Stimulated activated naive B cell treated with anti-CD40 and anti-IgM and Interleukin-4, amounts not matched to agents 10 μg/mL and 1 μg/mL and 100 μg/mL, for 72 hours (primary cell): Measurements from ENCODE around the gene ATP13A1.
"Not testable (repeated sequence)": the region's sequence is repeated elsewhere in the genome, so short reads cannot be mapped to it uniquely, and the experiment has no call there.

Source experiments
- ATAC-seq, 2 donors: fragments of 150-1000 bp; cut with Tn5 transposase; replicated peaks; 2 replicates each; pipeline ENCODE4 v1.10.0; 2021; ENCODE audit warnings: moderate library complexity in 1 of 2
- DNase-seq: peaks from one replicate; pipeline ENCODE4 v3.0.0; 2021
- H3K27ac Mint-ChIP-seq: one replicate; pipeline ENCODE4 v1.8.0; 2022; ENCODE audit warnings: mild to moderate bottlenecking, mixed read lengths
- H3K27me3 Mint-ChIP-seq, 2 donors: one replicate each; pipeline ENCODE4 v1.8.0; 2022; ENCODE audit warnings: mixed read lengths in 2 of 2
- H3K36me3 Mint-ChIP-seq, 2 donors: one replicate each; pipeline ENCODE4 v1.8.0; 2022; ENCODE audit warnings: mixed read lengths in 2 of 2, mild to moderate bottlenecking in 1 of 2
- H3K4me1 Mint-ChIP-seq, 2 donors: one replicate each; pipeline ENCODE4 v1.8.0; 2022; ENCODE audit warnings: mixed read lengths in 2 of 2, mild to moderate bottlenecking in 1 of 2
- H3K4me3 Mint-ChIP-seq, 2 donors: one replicate each; pipeline ENCODE4 v1.8.0; 2022; ENCODE audit warnings: mild to moderate bottlenecking in 2 of 2, mixed read lengths in 2 of 2, moderate library complexity in 1 of 2
- H3K9me3 Mint-ChIP-seq, 2 donors: one replicate each; pipeline ENCODE4 v1.8.0; 2022; ENCODE audit warnings: mixed read lengths in 2 of 2, mild to moderate bottlenecking in 1 of 2

The ATP13A1 gene

GRCh38 chr19:19628501-19629134 is 34.9 kb downstream of the ATP13A1 start:
- Mint-ChIP-seq H3K4me3 (peak overlapping the region; percentile 88 to 91), H3K9me3 (no peaks in the 10 kb centered on the region), H3K36me3 (peaks cover 33 to 63% of the 10 kb centered on the region in 2 donors), H3K27me3 (no peaks in the 10 kb centered on the region), H3K4me1 (peaks cover 22 to 35% of the 10 kb centered on the region in 2 donors), H3K27ac (peak overlapping the region; percentile 88)
- DNase-seq (no peak), ATAC-seq (peak; percentile 44)

DNA sequence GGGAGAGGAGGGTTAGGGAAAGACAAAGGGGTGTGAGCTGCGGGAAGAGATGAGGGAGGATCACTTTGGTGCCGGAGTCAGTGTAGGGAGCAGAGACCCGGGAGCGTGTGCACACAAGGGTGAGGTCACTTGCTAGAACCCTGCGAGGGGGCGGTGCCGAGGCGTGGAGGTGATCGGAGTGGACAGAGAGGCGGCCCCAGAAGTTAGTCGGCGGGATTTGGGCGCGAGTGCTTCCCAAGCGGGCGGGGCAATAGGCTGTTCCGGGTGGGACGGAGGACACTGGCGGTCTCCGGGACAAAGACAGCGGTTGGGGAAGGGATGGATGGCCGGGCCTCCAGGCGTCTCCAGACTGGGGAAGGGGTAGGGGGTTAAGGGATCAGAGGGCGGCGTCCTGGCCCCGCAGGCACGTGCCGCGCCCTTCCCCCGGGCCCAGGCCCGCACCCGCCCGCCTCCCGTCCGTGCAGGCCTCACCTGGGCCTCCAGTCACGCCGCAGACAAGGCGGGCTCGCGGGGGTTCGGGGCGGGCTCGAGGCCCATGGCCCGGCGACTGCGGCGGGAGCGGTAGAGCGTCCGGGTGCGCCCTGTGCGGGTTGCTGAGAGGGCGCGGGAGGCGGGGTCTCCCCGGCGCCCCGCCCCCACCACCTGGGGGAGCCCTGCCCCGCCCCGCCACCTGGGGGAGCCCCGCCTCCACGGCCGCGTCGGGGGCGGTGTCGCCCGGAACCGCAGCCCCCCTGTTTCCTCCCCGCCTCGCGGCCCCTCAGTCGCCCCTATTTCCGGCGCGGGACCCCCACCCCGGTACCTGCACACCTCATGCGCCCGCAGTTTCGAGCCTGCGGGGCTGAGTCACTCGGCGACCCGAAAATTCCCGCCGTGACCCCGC is 35.6 kb downstream of the ATP13A1 start, which contains the start of gene LPAR2:
Gene LPAR2 (minus strand): TSS at position 600 of the 880 bp plus-strand sequence. CDS start 945 bp downstream, outside the sequence.
- H3K27ac Mint-ChIP-seq, result peak within 1 kb of the TSS; percentile 95
- H3K27me3 Mint-ChIP-seq, result no peaks in the 10 kb centered on the region
- DNase-seq (peak; percentile 53), ATAC-seq (peak; percentile 74 to 82)
- H3K36me3 Mint-ChIP-seq, result peaks cover 25 to 56% of the 10 kb centered on the region in 2 donors
- H3K9me3 Mint-ChIP-seq, result no peaks in the 10 kb centered on the region
- H3K4me1 Mint-ChIP-seq, result peaks cover 18 to 32% of the 10 kb centered on the region in 2 donors
- peak within 1 kb of the TSS; percentile 90 to 91 for H3K4me3 Mint-ChIP-seq

GRCh38 chr19:19626516-19627472 is 36.7 kb downstream of the ATP13A1 start:
- peaks cover 23 to 50% of the 10 kb centered on the region in 2 donors for H3K36me3 Mint-ChIP-seq
- ATAC-seq (no peak), DNase-seq (no peak)
- peaks cover 18 to 29% of the 10 kb centered on the region in 2 donors for H3K4me1 Mint-ChIP-seq
- no peaks in the 10 kb centered on the region for H3K9me3 Mint-ChIP-seq
- peak overlapping the region; percentile 90 to 91 for H3K4me3 Mint-ChIP-seq
- H3K27ac Mint-ChIP-seq, result peak overlapping the region; percentile 95
- no peaks in the 10 kb centered on the region for H3K27me3 Mint-ChIP-seq

DNA sequence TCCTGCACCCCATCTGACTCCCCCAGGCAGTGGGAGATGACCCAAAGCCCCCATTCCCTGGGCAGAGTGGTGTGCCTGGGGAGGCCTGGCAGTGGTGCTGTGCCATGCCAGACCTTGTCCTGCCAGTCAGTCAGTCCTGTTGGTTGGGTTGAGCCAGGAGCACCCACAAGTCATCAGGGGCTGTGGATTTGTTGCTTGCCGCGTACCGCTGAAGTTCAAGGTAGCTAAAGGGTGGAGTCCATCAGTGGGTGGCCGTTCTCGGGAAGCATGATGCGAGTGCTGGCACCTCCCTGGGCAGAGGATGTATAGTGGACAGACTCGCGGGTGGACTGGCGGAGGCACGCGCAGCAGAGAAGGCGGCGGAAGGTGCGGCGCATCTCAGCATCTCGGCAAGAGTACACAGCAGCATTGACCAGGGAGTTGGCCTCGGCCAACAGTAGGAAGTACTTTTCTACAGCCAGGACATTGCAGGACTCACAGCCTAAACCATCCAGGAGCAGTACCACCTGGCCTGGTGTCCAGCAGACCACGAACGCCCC is 39.4 kb downstream of the ATP13A1 start:
- ATAC-seq, result no peak
- peaks cover 11 to 28% of the 10 kb centered on the region in 2 donors for H3K36me3 Mint-ChIP-seq
- no peak overlapping the region for H3K27ac Mint-ChIP-seq
- H3K4me1 Mint-ChIP-seq, result peaks cover 21 to 32% of the 10 kb centered on the region in 2 donors
- no peaks in the 10 kb centered on the region for H3K9me3 Mint-ChIP-seq
- no peak for DNase-seq
- no peak overlapping the region for H3K4me3 Mint-ChIP-seq
- no peaks in the 10 kb centered on the region for H3K27me3 Mint-ChIP-seq

DNA sequence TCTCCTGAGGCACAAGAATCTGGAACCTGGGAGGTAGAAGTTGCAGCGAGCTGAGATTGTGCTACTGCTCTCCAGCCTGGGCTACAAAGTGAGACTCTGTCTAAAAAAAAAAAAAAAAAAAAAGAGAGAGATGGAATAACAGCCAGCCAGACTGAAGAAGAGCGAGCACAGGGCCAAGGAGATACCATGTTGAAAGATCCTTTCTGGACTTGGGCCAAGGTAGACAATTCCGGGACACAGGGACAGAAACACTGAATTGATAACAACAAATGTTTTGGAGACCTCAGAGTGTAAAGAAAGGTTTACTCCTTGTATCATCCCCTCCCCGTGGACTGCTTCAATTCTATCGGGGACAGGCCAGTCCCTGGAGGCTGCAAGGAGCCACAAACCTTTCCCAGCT is 40.1 kb downstream of the ATP13A1 start:
- Mint-ChIP-seq H3K27ac (no peak overlapping the region), H3K27me3 (no peaks in the 10 kb centered on the region), H3K4me1 (peaks cover 24 to 30% of the 10 kb centered on the region in 2 donors), H3K36me3 (peaks cover 6 to 24% of the 10 kb centered on the region in 2 donors), H3K4me3 (no peak overlapping the region), H3K9me3 (no peaks in the 10 kb centered on the region)
- ATAC-seq, result no peak
- DNase-seq, result no peak

- Mint-ChIP-seq H3K27ac (no peak overlapping the region), H3K9me3 (no peaks in the 10 kb centered on the region), H3K4me1 (peaks cover 14 to 17% of the 10 kb centered on the region in 2 donors), H3K4me3 (no peak overlapping the region), H3K36me3 (peaks cover 0 to 12% of the 10 kb centered on the region in 2 donors), H3K27me3 (no peaks in the 10 kb centered on the region)
- DNase-seq (no peak), ATAC-seq (no peak)
These were observed 43.6 kb downstream of the ATP13A1 start for GRCh38 chr19:19619849-19620210.

- ATAC-seq, result no peak
- Mint-ChIP-seq H3K4me3 (peak overlapping the region; percentile 62 to 72), H3K4me1 (peaks cover 14 to 17% of the 10 kb centered on the region in 2 donors), H3K9me3 (no peaks in the 10 kb centered on the region), H3K27ac (peak overlapping the region; percentile 94), H3K36me3 (peaks cover 0 to 9% of the 10 kb centered on the region in 2 donors), H3K27me3 (no peaks in the 10 kb centered on the region)
- no peak for DNase-seq
These were observed 44.2 kb downstream of the ATP13A1 start for GRCh38 chr19:19619181-19619848.

DNA sequence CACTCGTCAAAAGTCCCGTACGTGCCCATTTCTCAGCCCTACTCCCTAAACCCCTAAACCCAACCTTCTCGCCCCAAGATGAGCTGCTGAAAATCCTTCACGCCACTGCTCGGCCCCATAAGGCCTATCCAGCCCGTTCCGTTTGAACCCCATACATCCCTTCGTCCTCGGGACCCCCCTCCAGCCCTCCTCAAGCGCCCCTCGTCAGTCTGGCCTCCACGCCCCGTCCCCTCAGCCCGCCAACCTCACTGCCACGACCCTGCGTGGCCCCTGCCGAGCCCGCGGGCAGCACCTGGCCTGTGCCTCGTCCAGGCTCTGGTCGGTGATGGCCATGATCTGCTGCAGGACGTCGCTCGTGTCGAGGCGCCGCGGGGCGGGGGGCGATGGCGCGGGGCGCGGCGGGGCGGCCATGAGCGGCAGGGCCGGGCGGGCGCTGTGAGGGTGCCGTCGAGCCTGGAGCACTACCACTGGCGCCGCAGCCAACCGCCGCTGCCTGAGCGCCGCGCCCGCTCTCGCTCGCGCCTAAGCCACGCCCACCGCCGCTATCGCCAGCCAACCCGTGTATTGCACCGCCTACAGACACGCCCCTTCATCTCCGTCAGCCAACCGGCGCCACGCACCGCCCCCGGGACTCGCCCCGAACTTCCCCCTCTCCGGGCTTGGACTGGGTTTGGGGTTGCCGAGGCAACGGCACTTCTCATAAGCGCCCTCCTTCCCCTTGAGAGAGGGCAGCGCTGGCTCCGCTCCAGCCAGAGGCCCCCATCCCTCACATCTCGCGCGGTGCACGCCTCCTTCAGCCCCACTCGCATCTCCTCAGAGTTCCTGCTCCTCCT is 45.0 kb downstream of the ATP13A1 start, which contains the start of gene PBX4:
Gene PBX4 (minus strand): TSS at position 469 of the 833 bp plus-strand sequence. CDS start 58 bp downstream, at position 411.
- Mint-ChIP-seq H3K36me3 (peaks cover 0 to 4% of the 10 kb centered on the region in 2 donors), H3K4me3 (peak within 1 kb of the TSS; percentile 75 to 80), H3K9me3 (no peaks in the 10 kb centered on the region), H3K27ac (peak within 1 kb of the TSS; percentile 94), H3K27me3 (no peaks in the 10 kb centered on the region), H3K4me1 (peaks cover 14 to 17% of the 10 kb centered on the region in 2 donors)
- ATAC-seq, result peak; percentile 98 to 99
- peak; percentile 97 for DNase-seq

- ATAC-seq (no peak), DNase-seq (no peak)
- no peaks in the 10 kb centered on the region for H3K27me3 Mint-ChIP-seq
- H3K36me3 Mint-ChIP-seq, result peaks cover 0 to 4% of the 10 kb centered on the region in 2 donors
- H3K27ac Mint-ChIP-seq, result no peak overlapping the region
- H3K4me1 Mint-ChIP-seq, result peaks cover 14 to 17% of the 10 kb centered on the region in 2 donors
- no peak overlapping the region for H3K4me3 Mint-ChIP-seq
- no peaks in the 10 kb centered on the region for H3K9me3 Mint-ChIP-seq
These were observed 48.4 kb downstream of the ATP13A1 start for GRCh38 chr19:19615086-19615485.

DNA sequence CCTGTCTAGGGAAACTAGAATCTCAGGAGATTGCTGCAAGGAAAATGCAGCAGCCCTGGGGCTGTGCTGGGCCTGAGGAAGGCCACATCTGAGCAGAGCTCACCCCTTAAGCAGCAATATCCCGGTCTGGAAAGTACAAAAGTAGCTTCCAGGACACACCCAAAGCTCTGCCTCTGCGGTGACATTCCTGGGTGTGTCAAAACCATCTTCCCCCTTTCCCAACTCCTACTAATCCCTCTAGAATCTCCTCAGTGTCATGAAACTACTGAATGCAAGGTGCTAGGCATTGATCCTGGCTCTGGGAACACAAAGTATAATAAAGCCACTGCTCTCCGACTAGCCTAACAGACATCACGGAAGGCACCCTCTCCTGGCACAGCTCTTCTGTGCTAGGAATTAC is 50.0 kb downstream of the ATP13A1 start:
- Mint-ChIP-seq H3K4me3 (no peak overlapping the region), H3K9me3 (no peaks in the 10 kb centered on the region), H3K27me3 (no peaks in the 10 kb centered on the region), H3K4me1 (peaks cover 6 to 9% of the 10 kb centered on the region in 2 donors), H3K36me3 (peaks cover 0 to 4% of the 10 kb centered on the region in 2 donors), H3K27ac (no peak overlapping the region)
- DNase-seq (no peak), ATAC-seq (no peak)

GRCh38 chr19:19610376-19611202 is 52.9 kb downstream of the ATP13A1 start:
- H3K4me3 Mint-ChIP-seq, result no peak overlapping the region
- DNase-seq, result no peak
- ATAC-seq, result no peak
- no peak overlapping the region for H3K27ac Mint-ChIP-seq
- H3K27me3 Mint-ChIP-seq, result no peaks in the 10 kb centered on the region
- H3K36me3 Mint-ChIP-seq, result peaks cover 0 to 3% of the 10 kb centered on the region in 2 donors
- no peaks in the 10 kb centered on the region for H3K9me3 Mint-ChIP-seq
- H3K4me1 Mint-ChIP-seq, result peaks cover 2 to 4% of the 10 kb centered on the region in 2 donors

DNA sequence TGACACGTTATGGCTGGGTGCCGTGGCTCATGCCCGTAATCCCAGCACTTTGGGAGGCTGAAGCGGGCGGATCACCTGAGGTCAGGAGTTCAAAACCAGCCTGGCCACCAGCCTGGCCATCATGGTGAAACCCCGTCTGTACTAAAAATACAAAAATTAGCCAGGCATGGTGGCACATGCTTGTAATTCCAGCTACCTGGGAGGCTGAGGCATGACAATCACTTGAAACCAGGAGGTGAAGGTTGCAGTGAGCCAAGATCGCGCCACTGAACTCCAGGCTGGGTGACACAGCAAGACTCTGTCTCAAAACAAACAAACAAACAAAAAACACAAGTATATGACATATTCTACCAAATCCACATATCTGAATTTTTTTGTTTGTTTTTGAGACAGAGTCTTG is 56.8 kb downstream of the ATP13A1 start:
- H3K27ac Mint-ChIP-seq, DNase-seq, H3K27me3 Mint-ChIP-seq, H3K4me3 Mint-ChIP-seq, H3K9me3 Mint-ChIP-seq, H3K4me1 Mint-ChIP-seq, ATAC-seq, H3K36me3 Mint-ChIP-seq: not testable (repeated sequence)
